Caco-2 (cell line): Measurements from ENCODE around the gene RPA1. TPM values are rescaled to one million over a fixed set of nuclear protein-coding genes. Genes with fewer than 3 reads are reported as not detected.

Experiments used
- BruUV-seq: library from RNA; stranded (reverse); fragments of 400-500 nt; replicated peaks from 2 replicates; lab custom pipeline; 2021; lab: Mats Ljungman, UMichigan
- CTCF ChIA-PET: fragments of 300-600 bp; sonication (Branson Sonifier 250); formaldehyde crosslinking; loops from one replicate; lab custom pipeline; 2022; ENCODE audit warnings: antibody characterized with exemption; lab: Charles Lee
- POLR2A ChIA-PET: fragments of 300-600 bp; sonication (Branson Sonifier 250); formaldehyde crosslinking; loops from one replicate; lab custom pipeline; 2022; ENCODE audit warnings: antibody characterized with exemption; lab: Charles Lee
- DNase-seq, 2 experiments: peaks; one replicate each; pipeline versions ENCODE4 v3.0.0 to v3.0.0-alpha.2; 2020 to 2022
- H3K27me3 ChIP-seq: replicated peaks from 2 replicates; pipeline ENCODE4 v1.6.0; 2011; ENCODE audit warnings: low read length; ENCODE audit not compliant: control insufficient read depth, insufficient read depth
- H3K36me3 ChIP-seq: 2 replicates; pipeline ENCODE4 v1.5.1; 2011; ENCODE audit warnings: low read length; ENCODE audit not compliant: control insufficient read depth, insufficient read depth
- H3K4me1 ChIP-seq: fragments of 250-450 bp; sonication (Bioruptor Pico); 2 replicates; pipeline ENCODE4 v1.5.1; 2020; ENCODE audit warnings: mild to moderate bottlenecking
- H3K4me3 ChIP-seq: 2 replicates; pipeline ENCODE4 v1.5.1; 2011; ENCODE audit warnings: low read depth, mild to moderate bottlenecking, control low read depth, low read length
- H3K9me3 ChIP-seq: fragments of 250-450 bp; sonication (Bioruptor Pico); 2 replicates; pipeline ENCODE4 v1.5.1; 2020; ENCODE audit warnings: mild to moderate bottlenecking, moderate library complexity
- H3K27ac Mint-ChIP-seq: one replicate; pipeline ENCODE4 v1.8.0; 2022; ENCODE audit warnings: mixed read lengths; ENCODE audit not compliant: unreplicated experiment
- H3K27me3 Mint-ChIP-seq: one replicate; pipeline ENCODE4 v1.8.0; 2022; ENCODE audit warnings: mixed read lengths; ENCODE audit not compliant: insufficient read depth, unreplicated experiment
- H3K36me3 Mint-ChIP-seq: one replicate; pipeline ENCODE4 v1.8.0; 2022; ENCODE audit warnings: mild to moderate bottlenecking, mixed read lengths; ENCODE audit not compliant: insufficient read depth, unreplicated experiment
- H3K4me1 Mint-ChIP-seq: one replicate; pipeline ENCODE4 v1.8.0; 2022; ENCODE audit warnings: low read depth, mixed read lengths; ENCODE audit not compliant: unreplicated experiment
- H3K4me3 Mint-ChIP-seq: one replicate; pipeline ENCODE4 v1.8.0; 2022; ENCODE audit warnings: mild to moderate bottlenecking, moderate library complexity, mixed read lengths; ENCODE audit not compliant: unreplicated experiment
- H3K9me3 Mint-ChIP-seq: one replicate; pipeline ENCODE4 v1.8.0; 2022; ENCODE audit warnings: mixed read lengths; ENCODE audit not compliant: unreplicated experiment
- CTCF ChIP-seq, 2 experiments: fragments of 200-600 bp in 1 of 2; IDR thresholded peaks; 1 replicate in 1 of 2; 2 replicates in 1 of 2; pipeline versions ENCODE4 v1.5.1 to v1.8.0; 2011 to 2022; ENCODE audit warnings: antibody characterized with exemption in 1 of 2, control low read depth in 1 of 2, inconsistent platforms in 1 of 2, low read depth in 1 of 2, low read length in 1 of 2, mild to moderate bottlenecking in 1 of 2, moderate library complexity in 1 of 2; ENCODE audit not compliant: insufficient read depth in 1 of 2, severe bottlenecking in 1 of 2, unreplicated experiment in 1 of 2
- intact Hi-C: fragments of 100-400 bp; cut with micrococcal nuclease; formaldehyde crosslinking; loops from one replicate; pipeline ENCODE4 v1.10.0; 2022; ENCODE audit not compliant: unreplicated experiment
- total RNA-seq: library from RNA; stranded (reverse); gene quantifications from 2 replicates; pipeline ENCODE4 v1.2.3, GENCODE V29; 2022

The RPA1 gene
- total RNA-seq, 1 experiment from 2014 or later = 167 TPM

DNA sequence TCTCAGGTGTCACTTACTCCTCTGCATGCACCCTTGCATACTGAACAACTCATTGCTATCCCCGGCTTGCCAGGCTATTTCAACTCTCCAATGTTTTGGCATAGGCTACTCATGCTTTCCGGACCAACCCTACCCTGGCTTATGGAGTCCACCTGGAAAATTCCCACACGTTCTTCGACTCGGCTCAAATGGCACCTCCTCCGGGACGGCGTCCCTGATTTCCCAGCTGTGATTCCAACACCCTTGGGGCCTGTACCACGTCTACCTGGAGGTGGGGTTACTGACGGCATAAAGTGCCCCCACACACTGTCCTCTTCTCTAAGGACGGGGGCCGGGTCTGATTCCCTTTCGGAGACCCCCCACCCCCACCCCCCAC, 601 bp upstream of the RPA1 start:
- no peak for TF ChIP-seq CTCF (IDR thresholded peaks at IDR 0.05; ENCODE audit: insufficient read depth in 1 of 2, low read depth in 1 of 2, low read length in 1 of 2, severe bottlenecking in 1 of 2, unreplicated experiment in 1 of 2)
- H3K4me1 ChIP-seq = no peaks in the 10 kb centered on the region
- Mint-ChIP-seq H3K27ac (peak overlapping the region; percentile 67), H3K4me1 (peaks cover 22% of the 10 kb centered on the region), H3K4me3 (peak overlapping the region; percentile 96), H3K36me3 (peaks cover 40% of the 10 kb centered on the region), H3K27me3 (no peaks in the 10 kb centered on the region), H3K9me3 (no peaks in the 10 kb centered on the region)
- H3K36me3 ChIP-seq = no peaks in the 10 kb centered on the region; the same call in 1 of the 2 replicates
- ChIA-PET POLR2A (interaction anchor here (0.9 to 2.0 kb wide), 3 partner anchors 18 to 112 kb away, joined by 4 to 14 read pairs (median 8); no protein-coding TSS in a partner anchor), CTCF (interaction anchor here (0.5 to 0.8 kb wide), 3 partner anchors 116 to 479 kb away, joined by 3 to 4 read pairs (median 4); no protein-coding TSS in a partner anchor)
- intact Hi-C loops = no loop called here
- BruUV-seq = no TSS peak
- no peaks in the 10 kb centered on the region for H3K9me3 ChIP-seq
- peak in 1 of 2 experiments; percentile 48 for DNase-seq
- H3K27me3 ChIP-seq = no peaks in the 10 kb centered on the region
- H3K4me3 ChIP-seq = peak overlapping the region; percentile 97

GRCh38 chr17:1830288-1830687, 483 bp downstream of the RPA1 start:
- Mint-ChIP-seq H3K4me3 (peak overlapping the region; percentile 96), H3K27me3 (no peaks in the 10 kb centered on the region), H3K4me1 (peaks cover 22% of the 10 kb centered on the region), H3K36me3 (peaks cover 31% of the 10 kb centered on the region), H3K9me3 (no peaks in the 10 kb centered on the region), H3K27ac (peak overlapping the region; percentile 67)
- Histone ChIP-seq H3K27me3 (no peaks in the 10 kb centered on the region), H3K36me3 (no peaks in the 10 kb centered on the region; the same call in 1 of the 2 replicates), H3K9me3 (no peaks in the 10 kb centered on the region), H3K4me1 (no peaks in the 10 kb centered on the region), H3K4me3 (peak overlapping the region; percentile 97)
- ChIA-PET CTCF (interaction anchor here (0.8 kb wide), 1 partner anchor 117 kb away, joined by 4 read pairs; no protein-coding TSS in a partner anchor), POLR2A (interaction anchor here (0.6 to 2.0 kb wide), 2 partner anchors 60 to 114 kb away, joined by 3 to 14 read pairs; no protein-coding TSS in a partner anchor)
- BruUV-seq = TSS peak; percentile 55
- intact Hi-C loops = no loop called here
- DNase-seq = peak in 1 of 2 experiments; percentile 29
- TF ChIP-seq CTCF (IDR thresholded peaks at IDR 0.05; ENCODE audit: insufficient read depth in 1 of 2, low read depth in 1 of 2, low read length in 1 of 2, severe bottlenecking in 1 of 2, unreplicated experiment in 1 of 2) = no peak

DNA sequence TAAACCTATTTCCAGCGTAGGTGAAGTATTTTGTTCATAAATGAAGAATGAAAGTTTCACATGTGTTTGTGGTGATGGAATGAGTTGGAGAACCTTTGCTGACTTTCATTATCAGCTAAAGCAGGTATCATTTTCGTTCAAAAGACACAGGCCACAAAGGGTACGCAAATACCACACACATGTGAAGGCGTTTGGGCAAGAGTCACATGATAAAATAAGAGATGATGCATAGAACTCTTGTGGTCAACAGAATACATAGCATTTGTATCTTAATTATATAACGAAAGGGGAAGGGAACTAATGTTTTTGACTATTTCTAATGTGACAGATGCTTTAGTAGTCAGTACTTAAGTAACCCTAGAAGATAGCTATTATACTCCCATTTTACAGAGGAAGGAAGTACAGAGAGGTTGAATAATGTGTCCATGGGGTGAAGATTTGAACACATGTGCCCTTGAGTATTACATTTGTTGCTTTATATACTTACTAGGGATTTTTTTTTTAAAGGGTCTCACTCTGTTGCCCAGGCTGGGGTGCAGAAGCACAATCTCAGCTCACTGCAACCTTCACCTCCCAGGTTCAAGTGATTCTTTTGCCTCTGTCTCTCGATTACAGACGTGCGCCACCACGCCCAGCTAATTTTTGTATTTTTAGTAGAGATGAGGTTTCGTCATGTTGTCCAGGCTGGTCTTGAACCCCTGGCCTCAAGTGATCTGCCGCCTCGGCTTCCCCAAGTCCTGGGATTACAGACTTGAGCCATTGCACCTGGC, 4.8 kb downstream of the RPA1 start:
- Mint-ChIP-seq H3K9me3 (no peaks in the 10 kb centered on the region), H3K27me3 (no peaks in the 10 kb centered on the region), H3K27ac (no peak overlapping the region), H3K4me3 (no peak overlapping the region), H3K36me3 (peaks cover 34% of the 10 kb centered on the region), H3K4me1 (peaks cover 7% of the 10 kb centered on the region)
- Histone ChIP-seq H3K9me3 (no peaks in the 10 kb centered on the region), H3K27me3 (no peaks in the 10 kb centered on the region), H3K4me1 (no peaks in the 10 kb centered on the region), H3K36me3 (no peaks in the 10 kb centered on the region), H3K4me3 (no peak overlapping the region)
- intact Hi-C loops = no loop called here
- ChIA-PET POLR2A (no interaction called here), CTCF (no interaction called here)
- no peak for TF ChIP-seq CTCF (IDR thresholded peaks at IDR 0.05; ENCODE audit: insufficient read depth in 1 of 2, low read depth in 1 of 2, low read length in 1 of 2, severe bottlenecking in 1 of 2, unreplicated experiment in 1 of 2)
- DNase-seq = no peak
- no TSS peak for BruUV-seq
